Activated naive CD4-positive, alpha-beta T cell treated with anti-CD3 and anti-CD28 coated beads for 36 hours (primary cell): Measurements from ENCODE around the gene HOXD11. TPM values are rescaled to one million over a fixed set of nuclear protein-coding genes. Genes with fewer than 3 reads are reported as not detected.

Source experiments
- CTCF ChIA-PET: fragments of 350-600 bp; sonication (Branson Sonifier 250); formaldehyde crosslinking; loops from one replicate; lab custom pipeline; 2021; ENCODE audit warnings: antibody characterized with exemption; lab: Charles Lee
- DNase-seq: peaks from one replicate; pipeline ENCODE4 v3.0.0-alpha.2; 2020
- H3K27ac Mint-ChIP-seq: one replicate; pipeline ENCODE4 v1.8.0; 2021; ENCODE audit warnings: mild to moderate bottlenecking, mixed read lengths
- H3K27me3 Mint-ChIP-seq: one replicate; pipeline ENCODE4 v1.8.0; 2021; ENCODE audit warnings: low read depth, mixed read lengths
- H3K36me3 Mint-ChIP-seq: one replicate; pipeline ENCODE4 v1.8.0; 2021; ENCODE audit warnings: low read depth, mixed read lengths
- H3K4me1 Mint-ChIP-seq: one replicate; pipeline ENCODE4 v1.8.0; 2021; ENCODE audit warnings: low read depth, mixed read lengths
- H3K4me3 Mint-ChIP-seq: one replicate; pipeline ENCODE4 v1.8.0; 2021; ENCODE audit warnings: mild to moderate bottlenecking, moderate library complexity, mixed read lengths
- H3K9me3 Mint-ChIP-seq: one replicate; pipeline ENCODE4 v1.8.0; 2021; ENCODE audit warnings: mixed read lengths
- intact Hi-C: fragments of 100-400 bp; cut with micrococcal nuclease; formaldehyde crosslinking; loops from one replicate; pipeline ENCODE4 v1.15.1; 2023
- total RNA-seq, 2 experiments: library from RNA; stranded (reverse); gene quantifications; one replicate each; pipeline ENCODE4 v1.2.3, GENCODE V29; 2021

HOXD11 gene
- total RNA-seq, 2 experiments from 2014 or later = not detected

- H3K4me1 Mint-ChIP-seq = peaks cover 17% of the 10 kb centered on the region
- no peak overlapping the region for H3K27ac Mint-ChIP-seq
- CTCF ChIA-PET = interaction anchor here (0.6 kb wide), 1 partner anchor 10 kb away, joined by 4 read pairs; no protein-coding TSS in a partner anchor
- peaks cover 87% of the 10 kb centered on the region for H3K27me3 Mint-ChIP-seq
- intact Hi-C loops = no loop called here
- H3K9me3 Mint-ChIP-seq = peaks cover 4% of the 10 kb centered on the region
- peak overlapping the region; percentile 7 for H3K4me3 Mint-ChIP-seq
- peaks cover 1% of the 10 kb centered on the region for H3K36me3 Mint-ChIP-seq
- DNase-seq = no peak
Observed at GRCh38 chr2:176091329-176092258, 15.5 kb upstream of the HOXD11 start.

GRCh38 chr2:176092270-176093144 lies 14.6 kb upstream of the HOXD11 start, which contains the start of gene HOXD13:
Gene HOXD13 (plus strand): TSS chr2:176092721. CDS start chr2:176092891, 170 bp downstream.
- H3K4me3 Mint-ChIP-seq = peak within 1 kb of the TSS; percentile 7
- H3K36me3 Mint-ChIP-seq = no peaks in the 10 kb centered on the region
- intact Hi-C loops = no loop called here
- no peak for DNase-seq
- no peak within 1 kb of the TSS for H3K27ac Mint-ChIP-seq
- peaks cover 85% of the 10 kb centered on the region for H3K27me3 Mint-ChIP-seq
- CTCF ChIA-PET = no interaction called here
- H3K4me1 Mint-ChIP-seq = peaks cover 25% of the 10 kb centered on the region
- peaks cover 1% of the 10 kb centered on the region for H3K9me3 Mint-ChIP-seq

- H3K27me3 Mint-ChIP-seq = peaks cover 85% of the 10 kb centered on the region
- peaks cover 1% of the 10 kb centered on the region for H3K9me3 Mint-ChIP-seq
- intact Hi-C loops = no loop called here
- no peak for DNase-seq
- no peak overlapping the region for H3K4me3 Mint-ChIP-seq
- H3K27ac Mint-ChIP-seq = no peak overlapping the region
- peaks cover 27% of the 10 kb centered on the region for H3K4me1 Mint-ChIP-seq
- no peaks in the 10 kb centered on the region for H3K36me3 Mint-ChIP-seq
- CTCF ChIA-PET = interaction anchor here (0.8 to 1.4 kb wide), 4 partner anchors 28 to 403 kb away, joined by 3 to 4 read pairs (median 3); no protein-coding TSS in a partner anchor
Observed at GRCh38 chr2:176093145-176093897, 13.8 kb upstream of the HOXD11 start.

GRCh38 chr2:176093898-176094249 lies 13.2 kb upstream of the HOXD11 start:
- H3K27ac Mint-ChIP-seq = no peak overlapping the region
- intact Hi-C loops = loop anchor here (2.0 kb wide), 1 partner anchor 17 kb away; no protein-coding TSS in a partner anchor
- no peak overlapping the region for H3K4me3 Mint-ChIP-seq
- CTCF ChIA-PET = interaction anchor here (0.7 to 1.4 kb wide), 5 partner anchors 8 to 404 kb away, joined by 3 to 4 read pairs (median 3); no protein-coding TSS in a partner anchor
- peaks cover 26% of the 10 kb centered on the region for H3K4me1 Mint-ChIP-seq
- H3K27me3 Mint-ChIP-seq = peaks cover 84% of the 10 kb centered on the region
- no peaks in the 10 kb centered on the region for H3K36me3 Mint-ChIP-seq
- H3K9me3 Mint-ChIP-seq = peaks cover 1% of the 10 kb centered on the region
- no peak for DNase-seq

- intact Hi-C loops = loop anchor here (2.0 kb wide), 1 partner anchor 16 kb away; no protein-coding TSS in a partner anchor
Observed at GRCh38 chr2:176094349-176094748, 12.7 kb upstream of the HOXD11 start.

GRCh38 chr2:176095421-176095820 lies 11.7 kb upstream of the HOXD11 start:
- peaks cover 1% of the 10 kb centered on the region for H3K9me3 Mint-ChIP-seq
- H3K4me1 Mint-ChIP-seq = peaks cover 26% of the 10 kb centered on the region
- H3K4me3 Mint-ChIP-seq = no peak overlapping the region
- peaks cover 81% of the 10 kb centered on the region for H3K27me3 Mint-ChIP-seq
- intact Hi-C loops = loop anchor here (2.0 to 5.0 kb wide), 2 partner anchors 15 to 783 kb away; no protein-coding TSS in a partner anchor
- DNase-seq = no peak
- no peaks in the 10 kb centered on the region for H3K36me3 Mint-ChIP-seq
- no peak overlapping the region for H3K27ac Mint-ChIP-seq
- CTCF ChIA-PET = interaction anchor here (1.5 to 4.1 kb wide), 6 partner anchors 22 to 844 kb away, joined by 3 to 49 read pairs (median 6); no protein-coding TSS in a partner anchor

More at GRCh38 chr2:176094349-176094748, 12.7 kb upstream of the HOXD11 start:
- Mint-ChIP-seq H3K4me3 (no peak overlapping the region), H3K9me3 (peaks cover 1% of the 10 kb centered on the region), H3K27ac (no peak overlapping the region), H3K27me3 (peaks cover 84% of the 10 kb centered on the region), H3K36me3 (no peaks in the 10 kb centered on the region), H3K4me1 (peaks cover 26% of the 10 kb centered on the region)
- DNase-seq = no peak
- CTCF ChIA-PET = interaction anchor here (0.7 to 1.4 kb wide), 6 partner anchors 9 to 495 kb away, joined by 3 to 4 read pairs (median 3); no protein-coding TSS in a partner anchor

GRCh38 chr2:176096243-176096985 lies 10.7 kb upstream of the HOXD11 start:
- CTCF ChIA-PET = interaction anchor here (0.5 to 4.1 kb wide), 14 partner anchors 11 to 1068 kb away, joined by 3 to 49 read pairs (median 4); no protein-coding TSS in a partner anchor
- Mint-ChIP-seq H3K9me3 (peaks cover 1% of the 10 kb centered on the region), H3K27me3 (peaks cover 81% of the 10 kb centered on the region), H3K36me3 (no peaks in the 10 kb centered on the region), H3K27ac (no peak overlapping the region), H3K4me1 (peaks cover 26% of the 10 kb centered on the region), H3K4me3 (peak overlapping the region; percentile 20)
- no peak for DNase-seq
- intact Hi-C loops = loop anchor here (2.0 to 5.0 kb wide), 4 partner anchors 14 to 846 kb away; partner anchors contain the start of genes EVX2 and LNPK

- H3K4me1 Mint-ChIP-seq = peaks cover 22% of the 10 kb centered on the region
- CTCF ChIA-PET = interaction anchor here (0.6 to 4.1 kb wide), 20 partner anchors 8 to 994 kb away, joined by 3 to 49 read pairs (median 4); partner anchors contain the start of genes EVX2 and HOXD11
- no peak overlapping the region for H3K27ac Mint-ChIP-seq
Observed at GRCh38 chr2:176096986-176097819, 9.9 kb upstream of the HOXD11 start.

GRCh38 chr2:176097820-176098365 lies 9.2 kb upstream of the HOXD11 start:
- no peaks in the 10 kb centered on the region for H3K36me3 Mint-ChIP-seq
- DNase-seq = no peak
- H3K4me3 Mint-ChIP-seq = peak overlapping the region; percentile 51
- H3K4me1 Mint-ChIP-seq = peaks cover 22% of the 10 kb centered on the region
- peaks cover 1% of the 10 kb centered on the region for H3K9me3 Mint-ChIP-seq
- no peak overlapping the region for H3K27ac Mint-ChIP-seq
- intact Hi-C loops = loop anchor here (1.0 to 5.0 kb wide), 8 partner anchors 15 to 1398 kb away; partner anchors contain the start of genes EVX2 and LNPK
- CTCF ChIA-PET = interaction anchor here (0.6 to 4.1 kb wide), 15 partner anchors 9 to 994 kb away, joined by 3 to 49 read pairs (median 4); partner anchors contain the start of genes EVX2 and HOXD11
- H3K27me3 Mint-ChIP-seq = peaks cover 86% of the 10 kb centered on the region

More at GRCh38 chr2:176096986-176097819, 9.9 kb upstream of the HOXD11 start:
- intact Hi-C loops = loop anchor here (1.0 to 5.0 kb wide), 8 partner anchors 14 to 1397 kb away; partner anchors contain the start of genes EVX2 and LNPK
- Mint-ChIP-seq H3K36me3 (no peaks in the 10 kb centered on the region), H3K9me3 (peaks cover 1% of the 10 kb centered on the region), H3K4me3 (peak overlapping the region; percentile 51), H3K27me3 (peaks cover 80% of the 10 kb centered on the region)
- peak; percentile 70 for DNase-seq
